ENCODE data around the gene SETBP1.

The SETBP1 gene

DNA sequence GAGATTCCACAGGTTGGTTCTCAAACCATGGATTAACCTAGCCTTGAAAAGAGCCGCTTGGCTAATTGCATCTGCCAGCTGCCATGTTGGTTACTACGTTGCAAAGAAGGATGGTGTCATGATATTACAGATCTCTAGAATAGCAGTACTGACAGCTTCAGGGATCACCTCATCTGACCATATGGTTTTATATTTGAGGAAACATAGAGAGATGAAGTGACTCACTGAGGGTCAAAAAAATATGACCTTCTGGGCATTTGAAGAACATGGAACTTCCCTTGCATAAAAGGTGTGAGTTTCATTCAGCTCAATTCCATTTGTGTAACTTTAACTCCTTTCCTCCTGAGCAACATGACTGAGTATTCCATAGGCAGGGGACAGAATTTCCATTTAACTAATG is 242.3 kb downstream of the SETBP1 start:
- POLR2A ChIA-PET: no interaction called here
- WGBS (ENCODE audit: insufficient coverage): 88% methylated on average over 1 of the region's 2 CpGs
- CTCF ChIA-PET: interaction anchor here (1.2 kb wide), 1 partner anchor 95 kb away, joined by 3 read pairs; no protein-coding TSS in a partner anchor

DNA sequence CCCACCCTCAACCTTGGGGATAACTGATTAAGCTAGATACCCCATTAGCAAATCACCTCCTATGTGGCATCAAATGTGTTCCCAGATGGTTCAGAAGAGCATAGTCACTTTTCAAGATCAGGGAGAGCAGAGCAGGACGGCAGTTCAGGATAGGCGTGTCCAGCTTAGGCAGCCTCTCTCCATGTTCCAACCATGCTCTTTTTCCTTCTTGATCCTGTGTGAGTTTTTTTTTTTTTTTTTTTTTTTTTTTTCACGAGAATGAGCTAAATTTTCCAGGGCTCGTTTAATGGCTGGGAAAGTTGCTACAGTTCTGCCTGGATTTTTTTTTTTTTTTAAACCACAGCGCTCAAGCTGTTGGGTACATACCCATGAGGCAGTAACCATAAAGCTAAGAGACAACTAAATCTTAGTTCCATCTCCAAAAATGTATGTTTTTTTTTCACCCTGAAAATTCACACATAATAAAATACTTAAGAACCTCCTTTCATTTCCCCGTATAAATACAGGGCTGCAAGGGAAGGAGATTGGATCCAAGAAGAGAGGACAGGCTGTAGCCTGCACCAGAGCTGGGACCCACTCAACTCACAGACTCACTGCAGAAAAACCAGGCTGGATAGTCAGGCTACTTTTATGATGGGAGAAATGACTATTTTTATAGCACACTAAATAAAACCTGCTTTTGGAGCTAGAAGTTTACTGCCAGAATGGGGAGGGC is 244.3 kb downstream of the SETBP1 start:
- CTCF ChIA-PET: no interaction called here

More for the DNA sequence above, 242.3 kb downstream of the SETBP1 start:
- Histone ChIP-seq H3K9me3 (ENCODE audit: control extremely low read depth in 1 of 5, control insufficient read depth in 4 of 5, insufficient read depth in 2 of 5, low read depth in 1 of 5, low read length in 4 of 5) (no peaks in the 10 kb centered on the region), H3K27ac (ENCODE audit: insufficient read depth in 1 of 2, low read depth in 1 of 2, low read length in 2 of 2, poor library complexity in 1 of 2, severe bottlenecking in 2 of 2) (no peak overlapping the region), H3K36me3 (ENCODE audit: control insufficient read depth in 4 of 4, insufficient read depth in 4 of 4, low read length in 3 of 4) (no peaks in the 10 kb centered on the region), H3K27me3 (replicated peaks in 2 of 5; ENCODE audit: control insufficient read depth in 4 of 5, insufficient read depth in 5 of 5, low read length in 4 of 5) (no peaks in the 10 kb centered on the region), H3K4me1 (ENCODE audit: control extremely low read depth in 1 of 4, control insufficient read depth in 4 of 4, insufficient read depth in 4 of 4, low read length in 3 of 4) (no peaks in the 10 kb centered on the region), H3K4me3 (ENCODE audit: control insufficient read depth in 1 of 7, extremely low read depth in 1 of 7, insufficient read depth in 4 of 7, low read depth in 2 of 7, low read length in 6 of 7) (no peak overlapping the region)
- DNase-seq: no peak

DNA sequence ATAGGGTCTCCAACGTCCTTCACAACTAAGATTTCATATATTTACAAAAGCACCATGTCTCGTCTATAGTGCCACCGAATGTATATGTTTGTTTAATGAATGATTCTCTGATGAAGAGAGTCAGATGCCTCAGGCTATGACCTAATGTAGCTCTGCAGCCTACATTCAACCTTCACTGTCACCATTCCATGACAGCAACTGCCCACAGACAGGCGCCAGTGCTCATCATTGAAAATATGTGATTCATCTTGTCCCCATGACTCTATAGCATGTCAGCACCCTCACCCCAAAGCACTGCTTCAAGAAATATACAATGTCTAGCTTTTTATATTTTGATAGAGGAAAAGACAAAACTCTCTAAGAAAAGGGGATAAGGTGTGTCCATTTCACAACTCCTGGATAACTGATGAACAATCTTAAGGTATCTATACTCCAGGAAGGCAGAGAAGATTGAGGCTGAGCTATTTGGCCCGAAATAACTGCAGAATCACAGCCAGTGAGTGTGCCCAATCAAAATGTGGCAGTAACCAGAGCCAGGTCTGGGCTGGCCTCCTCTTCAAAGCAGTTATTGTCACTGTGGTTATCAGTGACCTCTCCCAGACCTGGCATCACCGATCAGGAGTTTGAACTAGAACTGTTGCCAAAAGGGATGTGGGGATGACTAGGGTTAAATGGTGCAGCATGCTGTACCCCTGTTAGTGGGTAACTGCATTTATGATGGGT is 246.6 kb downstream of the SETBP1 start:
- no peak overlapping the region for H3K27ac ChIP-seq (ENCODE audit: insufficient read depth in 1 of 2, low read depth in 1 of 2, low read length in 2 of 2, poor library complexity in 1 of 2, severe bottlenecking in 2 of 2)
- no peak overlapping the region for H3K4me3 ChIP-seq (ENCODE audit: control insufficient read depth in 1 of 7, extremely low read depth in 1 of 7, insufficient read depth in 4 of 7, low read depth in 2 of 7, low read length in 6 of 7)
- ChIA-PET CTCF (no interaction called here), POLR2A (no interaction called here)
- no peaks in the 10 kb centered on the region for H3K27me3 ChIP-seq (replicated peaks in 2 of 5; ENCODE audit: control insufficient read depth in 4 of 5, insufficient read depth in 5 of 5, low read length in 4 of 5)
- no peaks in the 10 kb centered on the region for H3K4me1 ChIP-seq (ENCODE audit: control extremely low read depth in 1 of 4, control insufficient read depth in 4 of 4, insufficient read depth in 4 of 4, low read length in 3 of 4)
- WGBS (ENCODE audit: insufficient coverage): 100% methylated on average over 2 of the region's 6 CpGs
- no peak for DNase-seq
- no peaks in the 10 kb centered on the region for H3K9me3 ChIP-seq (ENCODE audit: control extremely low read depth in 1 of 5, control insufficient read depth in 4 of 5, insufficient read depth in 2 of 5, low read depth in 1 of 5, low read length in 4 of 5)
- no peaks in the 10 kb centered on the region for H3K36me3 ChIP-seq (ENCODE audit: control insufficient read depth in 4 of 4, insufficient read depth in 4 of 4, low read length in 3 of 4)

More for the DNA sequence above, 244.3 kb downstream of the SETBP1 start:
- no peaks in the 10 kb centered on the region for H3K9me3 ChIP-seq (ENCODE audit: control extremely low read depth in 1 of 5, control insufficient read depth in 4 of 5, insufficient read depth in 2 of 5, low read depth in 1 of 5, low read length in 4 of 5)
- H3K36me3 ChIP-seq (ENCODE audit: control insufficient read depth in 4 of 4, insufficient read depth in 4 of 4, low read length in 3 of 4): no peaks in the 10 kb centered on the region
- no peaks in the 10 kb centered on the region for H3K27me3 ChIP-seq (replicated peaks in 2 of 5; ENCODE audit: control insufficient read depth in 4 of 5, insufficient read depth in 5 of 5, low read length in 4 of 5)
- no peak overlapping the region for H3K27ac ChIP-seq (ENCODE audit: insufficient read depth in 1 of 2, low read depth in 1 of 2, low read length in 2 of 2, poor library complexity in 1 of 2, severe bottlenecking in 2 of 2)
- H3K4me3 ChIP-seq (ENCODE audit: control insufficient read depth in 1 of 7, extremely low read depth in 1 of 7, insufficient read depth in 4 of 7, low read depth in 2 of 7, low read length in 6 of 7): no peak overlapping the region
- no peaks in the 10 kb centered on the region for H3K4me1 ChIP-seq (ENCODE audit: control extremely low read depth in 1 of 4, control insufficient read depth in 4 of 4, insufficient read depth in 4 of 4, low read length in 3 of 4)
- no peak for DNase-seq
- POLR2A ChIA-PET: no interaction called here
- 97% methylated on average over 4 of the region's 6 CpGs for WGBS (ENCODE audit: insufficient coverage)

DNA sequence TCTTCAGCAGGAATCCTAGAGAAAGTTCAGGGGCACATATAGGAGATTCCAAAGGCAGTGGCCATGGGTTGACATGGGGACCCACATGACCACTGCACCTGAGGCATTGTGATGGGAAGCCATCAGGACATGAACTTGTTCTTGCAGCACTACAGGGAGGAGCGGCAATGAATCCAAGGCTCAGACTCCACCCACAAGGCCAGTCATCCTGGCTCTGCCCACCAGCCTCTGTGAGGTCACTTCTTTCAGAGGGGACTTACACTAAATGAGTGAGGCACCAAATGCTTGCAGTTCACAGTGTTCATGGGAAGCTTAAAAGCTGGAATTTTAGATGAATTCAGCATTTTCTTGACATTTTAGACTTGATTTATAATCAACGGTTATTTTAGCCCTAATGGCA is 254.2 kb downstream of the SETBP1 start:
- Histone ChIP-seq H3K4me3 (ENCODE audit: control insufficient read depth in 1 of 7, extremely low read depth in 1 of 7, insufficient read depth in 4 of 7, low read depth in 2 of 7, low read length in 6 of 7) (no peak overlapping the region), H3K4me1 (ENCODE audit: control extremely low read depth in 1 of 4, control insufficient read depth in 4 of 4, insufficient read depth in 4 of 4, low read length in 3 of 4) (peaks cover 0 to 15% (median 7%) of the 10 kb centered on the region in 4 experiments), H3K27me3 (replicated peaks in 2 of 5; ENCODE audit: control insufficient read depth in 4 of 5, insufficient read depth in 5 of 5, low read length in 4 of 5) (no peaks in the 10 kb centered on the region), H3K27ac (ENCODE audit: insufficient read depth in 1 of 2, low read depth in 1 of 2, low read length in 2 of 2, poor library complexity in 1 of 2, severe bottlenecking in 2 of 2) (no peak overlapping the region), H3K9me3 (ENCODE audit: control extremely low read depth in 1 of 5, control insufficient read depth in 4 of 5, insufficient read depth in 2 of 5, low read depth in 1 of 5, low read length in 4 of 5) (peaks cover 0 to 6% (median 4%) of the 10 kb centered on the region in 5 experiments), H3K36me3 (ENCODE audit: control insufficient read depth in 4 of 4, insufficient read depth in 4 of 4, low read length in 3 of 4) (no peaks in the 10 kb centered on the region)
- ChIA-PET POLR2A (interaction anchor here (0.6 kb wide), 1 partner anchor 10 kb away, joined by 4 read pairs; no protein-coding TSS in a partner anchor), CTCF (interaction anchor here (0.9 kb wide), 1 partner anchor 278 kb away, joined by 3 read pairs; no protein-coding TSS in a partner anchor)
- 30% methylated on average over 1 of the region's 2 CpGs for WGBS (ENCODE audit: insufficient coverage)
- DNase-seq: peak in 2 of 3 donors; percentile 28 to 56

DNA sequence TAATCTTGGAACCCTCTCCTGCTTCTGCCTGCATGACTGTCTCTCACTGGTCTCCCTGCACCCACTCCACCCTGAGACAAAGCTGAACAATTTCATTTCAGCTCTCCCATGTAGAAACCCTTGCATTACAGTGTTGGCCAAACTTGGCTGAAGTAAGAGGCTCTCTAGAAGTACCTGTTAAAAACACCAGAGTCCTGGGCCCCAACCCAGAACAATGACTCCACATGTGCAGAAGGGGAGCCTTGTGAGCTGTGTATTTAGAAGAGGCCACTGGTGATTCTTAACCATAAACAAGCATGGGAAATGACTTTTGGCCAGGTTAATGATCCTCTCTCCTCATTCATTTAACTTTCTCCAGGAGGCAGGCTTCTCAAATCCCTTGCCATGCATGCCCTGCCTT is 254.8 kb downstream of the SETBP1 start:
- Histone ChIP-seq H3K27me3 (replicated peaks in 2 of 5; ENCODE audit: control insufficient read depth in 4 of 5, insufficient read depth in 5 of 5, low read length in 4 of 5) (no peaks in the 10 kb centered on the region), H3K36me3 (ENCODE audit: control insufficient read depth in 4 of 4, insufficient read depth in 4 of 4, low read length in 3 of 4) (no peaks in the 10 kb centered on the region), H3K9me3 (ENCODE audit: control extremely low read depth in 1 of 5, control insufficient read depth in 4 of 5, insufficient read depth in 2 of 5, low read depth in 1 of 5, low read length in 4 of 5) (peaks cover 0 to 6% (median 4%) of the 10 kb centered on the region in 5 experiments), H3K4me1 (ENCODE audit: control extremely low read depth in 1 of 4, control insufficient read depth in 4 of 4, insufficient read depth in 4 of 4, low read length in 3 of 4) (peaks cover 0 to 15% (median 7%) of the 10 kb centered on the region in 4 experiments), H3K27ac (ENCODE audit: insufficient read depth in 1 of 2, low read depth in 1 of 2, low read length in 2 of 2, poor library complexity in 1 of 2, severe bottlenecking in 2 of 2) (no peak overlapping the region), H3K4me3 (ENCODE audit: control insufficient read depth in 1 of 7, extremely low read depth in 1 of 7, insufficient read depth in 4 of 7, low read depth in 2 of 7, low read length in 6 of 7) (no peak overlapping the region)
- ChIA-PET CTCF (interaction anchor here (0.6 kb wide), 1 partner anchor 13 kb away, joined by 3 read pairs; no protein-coding TSS in a partner anchor), POLR2A (no interaction called here)
- DNase-seq: peak in 2 of 3 donors; percentile 4 to 19

DNA sequence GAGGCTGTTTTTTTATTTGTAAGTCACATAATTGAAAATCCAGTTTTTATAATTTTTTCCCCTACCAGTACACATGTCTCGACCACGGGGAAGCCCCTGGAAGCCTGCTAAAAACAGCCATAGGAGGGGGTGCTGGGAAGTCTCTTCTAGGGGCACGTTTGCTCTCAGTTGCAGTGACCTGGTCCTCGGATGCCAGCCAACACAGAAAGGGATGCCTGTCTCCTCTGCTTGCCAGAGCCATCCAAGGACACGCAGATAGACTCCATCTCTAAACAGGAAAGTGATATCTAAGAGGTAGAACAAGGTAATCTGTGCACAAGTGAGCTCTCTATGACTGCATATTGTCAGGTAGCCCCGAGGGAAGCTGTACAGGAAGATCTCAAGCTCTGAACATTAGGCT is 255.8 kb downstream of the SETBP1 start:
- POLR2A ChIA-PET: no interaction called here
- H3K27me3 ChIP-seq (replicated peaks in 2 of 5; ENCODE audit: control insufficient read depth in 4 of 5, insufficient read depth in 5 of 5, low read length in 4 of 5): no peaks in the 10 kb centered on the region
- H3K36me3 ChIP-seq (ENCODE audit: control insufficient read depth in 4 of 4, insufficient read depth in 4 of 4, low read length in 3 of 4): peaks cover 0 to 3% (median 0%) of the 10 kb centered on the region in 4 experiments
- H3K4me3 ChIP-seq (ENCODE audit: control insufficient read depth in 1 of 7, extremely low read depth in 1 of 7, insufficient read depth in 4 of 7, low read depth in 2 of 7, low read length in 6 of 7): no peak overlapping the region
- peaks cover 0 to 15% (median 7%) of the 10 kb centered on the region in 4 experiments for H3K4me1 ChIP-seq (ENCODE audit: control extremely low read depth in 1 of 4, control insufficient read depth in 4 of 4, insufficient read depth in 4 of 4, low read length in 3 of 4)
- no peak overlapping the region for H3K27ac ChIP-seq (ENCODE audit: insufficient read depth in 1 of 2, low read depth in 1 of 2, low read length in 2 of 2, poor library complexity in 1 of 2, severe bottlenecking in 2 of 2)
- peaks cover 0 to 6% (median 4%) of the 10 kb centered on the region in 5 experiments for H3K9me3 ChIP-seq (ENCODE audit: control extremely low read depth in 1 of 5, control insufficient read depth in 4 of 5, insufficient read depth in 2 of 5, low read depth in 1 of 5, low read length in 4 of 5)
- WGBS (ENCODE audit: insufficient coverage): 96% methylated on average over 4 of the region's 6 CpGs
- CTCF ChIA-PET: no interaction called here
- no peak for DNase-seq
